ENCODE measurements around the gene TMEM156.

DNA sequence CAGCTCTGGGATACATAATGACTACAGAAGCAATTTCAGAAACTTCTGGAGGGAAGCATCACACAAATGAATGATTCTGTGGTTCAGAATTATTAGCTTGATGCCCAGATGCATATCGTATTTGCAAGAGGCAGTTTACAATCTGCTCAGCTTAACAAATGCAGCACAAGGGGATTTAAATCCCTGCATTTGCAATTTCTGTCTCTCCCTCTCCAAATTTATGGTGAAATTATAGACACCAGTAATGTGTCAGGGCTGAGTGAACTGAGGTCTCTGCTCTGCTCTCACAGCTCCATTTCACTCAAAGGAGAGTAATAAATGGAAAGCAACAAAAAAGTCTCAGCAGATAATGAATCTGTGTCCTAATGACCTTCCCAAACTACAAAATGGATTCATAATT, 80.2 kb downstream of the TMEM156 start:
- TF ChIP-seq, protein P1, sequence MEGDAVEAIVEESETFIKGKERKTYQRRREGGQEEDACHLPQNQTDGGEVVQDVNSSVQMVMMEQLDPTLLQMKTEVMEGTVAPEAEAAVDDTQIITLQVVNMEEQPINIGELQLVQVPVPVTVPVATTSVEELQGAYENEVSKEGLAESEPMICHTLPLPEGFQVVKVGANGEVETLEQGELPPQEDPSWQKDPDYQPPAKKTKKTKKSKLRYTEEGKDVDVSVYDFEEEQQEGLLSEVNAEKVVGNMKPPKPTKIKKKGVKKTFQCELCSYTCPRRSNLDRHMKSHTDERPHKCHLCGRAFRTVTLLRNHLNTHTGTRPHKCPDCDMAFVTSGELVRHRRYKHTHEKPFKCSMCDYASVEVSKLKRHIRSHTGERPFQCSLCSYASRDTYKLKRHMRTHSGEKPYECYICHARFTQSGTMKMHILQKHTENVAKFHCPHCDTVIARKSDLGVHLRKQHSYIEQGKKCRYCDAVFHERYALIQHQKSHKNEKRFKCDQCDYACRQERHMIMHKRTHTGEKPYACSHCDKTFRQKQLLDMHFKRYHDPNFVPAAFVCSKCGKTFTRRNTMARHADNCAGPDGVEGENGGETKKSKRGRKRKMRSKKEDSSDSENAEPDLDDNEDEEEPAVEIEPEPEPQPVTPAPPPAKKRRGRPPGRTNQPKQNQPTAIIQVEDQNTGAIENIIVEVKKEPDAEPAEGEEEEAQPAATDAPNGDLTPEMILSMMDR (IDR thresholded peaks at IDR 0.05; ENCODE audit: insufficient read depth, low read length, poor library complexity, severe bottlenecking), result no peak
- TF ChIP-seq EZH2phosphoT487 (conservative IDR thresholded peaks at IDR 0.05; ENCODE audit: low read length), result no peak

Data from SU-DHL-6 (cell line).